A172 (cell line): ENCODE measurements around the gene FIBP. TPM values are rescaled to one million over a fixed set of nuclear protein-coding genes. Genes with fewer than 3 reads are reported as not detected.

Source experiments
- DNase-seq: peaks from one replicate; pipeline ENCODE4 v3.0.0-alpha.2; 2015; ENCODE audit warnings: low spot score
- total RNA-seq: library from RNA; depleted of rRNA; stranded (reverse); fragments of >200 nt; shearing (Covaris generic); gene quantifications from 2 replicates; pipeline ENCODE4 v1.2.3, GENCODE V29; 2014

Gene FIBP
- total RNA-seq, 1 experiment from 2014 or later = 171 TPM

DNA sequence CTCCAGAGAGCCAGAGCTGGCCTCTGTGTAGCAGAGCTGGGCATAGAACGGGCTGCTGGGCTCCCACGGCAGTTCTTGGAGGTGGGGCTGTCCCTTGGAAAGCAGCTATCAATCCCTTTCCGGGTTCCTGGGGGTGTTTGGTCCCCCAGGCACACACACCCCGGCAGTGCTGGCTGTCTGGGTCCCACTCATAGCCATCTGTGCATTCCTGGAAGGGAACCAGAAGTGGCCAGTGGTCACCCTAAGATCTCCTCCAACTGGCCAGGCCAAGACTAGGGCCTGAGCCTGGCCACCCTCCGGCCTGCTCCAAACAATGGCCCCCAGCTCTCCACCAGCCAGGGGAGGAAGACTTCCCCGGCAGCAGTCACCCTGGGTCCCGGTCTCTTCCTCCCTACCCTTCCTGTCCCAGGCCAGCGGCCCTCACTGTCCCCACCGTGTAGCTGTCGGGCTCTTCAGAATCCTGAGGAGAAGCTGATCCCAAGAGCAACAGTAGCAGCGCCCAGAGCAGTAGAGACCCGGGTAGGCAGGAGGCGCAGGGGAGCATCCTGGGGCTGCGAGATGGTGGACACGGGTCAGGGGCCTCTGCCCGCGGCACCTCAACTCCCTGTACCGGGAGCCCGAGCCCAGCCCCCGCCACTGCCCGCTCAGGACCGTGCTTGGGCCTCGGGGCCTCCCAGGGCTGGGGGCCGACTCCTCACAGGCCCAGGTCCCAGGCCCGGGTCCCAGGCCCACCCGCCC, 16.3 kb downstream of the FIBP start:
- no peak for DNase-seq

DNA sequence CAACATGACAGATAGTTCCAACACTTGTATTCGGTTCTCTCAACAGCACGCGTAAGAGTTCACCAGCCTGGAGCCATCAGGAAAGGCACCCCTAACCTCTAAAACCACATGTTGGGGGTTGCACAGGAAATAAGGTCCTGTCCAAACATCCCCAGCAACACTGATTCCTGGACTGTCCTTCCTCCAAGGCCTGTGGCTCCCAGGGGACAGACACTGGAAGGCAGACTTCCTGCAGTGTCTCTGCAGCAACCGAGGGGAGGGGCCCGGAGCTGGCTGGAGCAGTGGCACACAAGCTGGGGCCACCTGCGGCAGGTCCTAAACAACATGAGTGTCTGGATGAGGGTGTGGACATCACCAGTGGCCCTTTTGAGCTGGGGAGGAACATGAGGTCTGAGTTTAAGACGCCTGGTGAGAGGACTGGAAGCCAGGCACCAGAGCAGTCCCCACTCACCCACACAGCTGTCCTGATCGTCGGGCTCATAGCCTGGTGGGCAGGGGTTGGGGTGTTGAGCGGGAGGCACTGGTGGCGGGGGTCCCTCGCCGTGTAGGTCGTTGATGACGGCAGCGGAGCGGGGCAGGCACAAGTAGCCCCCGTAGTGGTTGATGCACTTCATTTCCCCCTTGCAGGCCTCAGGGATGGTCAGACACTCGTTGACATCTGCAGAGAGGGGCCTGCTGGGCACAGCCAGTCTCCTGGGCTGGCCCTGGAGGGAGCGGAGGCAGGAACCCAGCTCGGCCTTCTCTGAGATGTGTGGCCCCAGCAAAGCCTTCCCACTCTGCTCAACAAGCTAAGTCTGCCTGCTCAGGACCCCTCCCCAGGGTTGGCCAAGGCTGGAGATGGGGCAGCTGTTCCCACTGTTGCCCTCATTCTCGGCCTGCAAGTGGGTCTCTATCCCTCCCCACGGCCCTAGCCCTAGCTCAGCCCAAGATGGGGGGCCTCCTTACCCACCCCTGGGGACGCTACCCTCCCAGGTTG, 17.3 kb downstream of the FIBP start:
- DNase-seq = no peak

DNA sequence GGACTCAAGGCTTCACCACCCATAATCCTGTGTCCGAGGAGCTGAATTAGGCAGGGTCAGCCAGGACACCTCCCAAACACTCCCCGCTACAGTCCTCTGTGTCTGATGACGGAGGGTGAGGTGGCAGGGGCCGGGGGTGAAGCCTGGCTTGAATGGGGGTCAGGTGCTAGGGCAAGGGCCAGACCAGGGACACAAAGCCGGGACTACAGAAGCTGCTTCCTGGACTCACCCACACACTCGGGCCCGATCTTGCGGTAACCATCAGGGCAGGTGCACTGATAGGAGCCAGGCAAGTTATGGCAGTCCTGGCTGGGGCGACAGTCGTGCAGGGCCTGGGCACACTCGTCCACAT, 18.0 kb downstream of the FIBP start:
- DNase-seq = no peak

DNA sequence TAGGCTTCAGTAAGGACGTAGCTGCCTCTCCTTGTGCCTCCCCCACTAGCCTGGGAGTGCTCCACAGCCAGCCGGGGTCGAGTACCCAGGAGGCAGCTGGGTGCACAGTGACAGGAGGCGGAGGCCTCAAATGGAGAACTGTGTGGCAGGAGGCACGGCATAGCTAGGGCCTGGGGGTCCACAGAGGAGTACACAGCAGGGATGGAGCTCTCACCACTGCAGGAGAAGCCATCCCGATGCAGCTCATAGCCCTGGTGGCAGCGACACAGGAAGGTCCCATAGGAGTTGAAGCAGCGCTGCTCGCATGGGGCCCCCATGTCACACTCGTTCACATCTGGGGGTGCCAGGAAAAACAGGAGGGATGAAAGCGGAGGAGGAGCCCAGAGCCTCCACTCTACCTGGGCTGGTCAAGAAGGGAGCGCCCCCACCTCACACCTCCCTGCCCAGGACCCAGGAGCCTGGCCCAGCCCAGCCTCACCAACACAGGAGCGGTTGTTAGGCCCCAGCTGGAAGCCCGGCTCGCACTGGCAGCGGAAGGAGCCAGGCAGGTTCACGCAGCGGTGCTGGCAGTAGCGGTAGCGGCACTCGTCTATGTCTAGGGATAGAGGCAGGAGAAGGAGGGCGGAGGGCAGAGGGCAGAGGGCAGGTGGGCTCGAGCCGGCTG, 18.5 kb downstream of the FIBP start:
- DNase-seq = no peak

DNA sequence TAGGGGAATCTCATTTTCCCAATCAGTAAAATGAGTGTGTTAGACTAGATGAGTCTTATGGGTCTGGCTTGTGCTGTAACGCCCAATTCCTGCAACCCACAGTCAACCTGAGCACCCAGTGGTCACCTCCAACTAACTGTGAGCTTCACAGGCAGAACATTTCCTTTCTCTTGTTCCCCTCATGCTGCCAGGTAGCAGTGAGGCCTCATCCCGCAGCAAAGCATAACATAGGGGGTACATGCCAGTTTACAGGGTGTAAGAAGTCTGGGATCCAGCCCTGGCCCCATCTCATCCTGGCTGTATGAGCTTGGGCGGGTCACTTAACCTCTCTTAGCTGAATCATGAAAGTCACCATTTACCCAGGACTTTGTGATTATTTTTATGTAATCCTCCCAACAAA, 19.4 kb downstream of the FIBP start:
- DNase-seq = no peak

- DNase-seq = no peak
These were observed 20.1 kb downstream of the FIBP start for GRCh38 chr11:65868076-65868667.

GRCh38 chr11:65867284-65868071, 20.8 kb downstream of the FIBP start:
- DNase-seq = no peak

DNA sequence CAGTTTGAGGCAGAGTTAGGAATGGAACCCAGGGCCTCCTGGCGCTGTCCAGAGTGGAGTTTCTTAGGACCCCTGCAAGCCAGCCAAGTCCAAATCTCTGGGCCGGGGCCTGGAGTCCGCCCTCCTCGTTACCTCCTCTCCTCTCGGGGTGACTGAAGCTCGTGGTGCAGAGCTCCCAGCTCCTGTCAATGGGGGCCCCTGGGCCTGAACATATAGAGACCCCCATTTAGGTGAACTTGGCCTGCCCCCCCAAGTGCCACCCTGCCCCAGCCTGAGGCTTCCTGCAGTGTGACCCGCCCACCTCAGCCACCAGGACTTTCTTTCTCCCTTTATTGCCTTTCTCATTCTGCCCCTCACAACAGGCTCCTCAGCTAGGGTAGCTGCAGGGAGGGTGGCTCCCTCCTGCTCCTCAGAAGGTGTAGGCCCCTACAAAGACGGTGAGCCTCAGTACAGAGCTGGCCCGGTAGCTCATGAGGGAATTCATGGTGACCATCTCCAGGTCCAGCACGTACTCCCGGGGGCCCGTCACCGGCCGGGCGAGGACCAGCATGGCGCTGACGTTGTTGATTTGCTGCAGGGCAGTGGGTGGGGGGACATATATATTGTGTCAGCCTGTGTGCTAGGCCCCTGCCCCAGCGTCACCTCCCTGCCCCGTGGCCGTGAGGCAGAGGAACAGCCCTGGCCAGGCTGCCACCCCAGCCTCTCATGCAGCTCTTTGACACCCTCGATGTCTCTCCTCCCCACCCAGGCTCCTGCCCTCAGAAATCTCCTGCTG, 21.6 kb downstream of the FIBP start:
- no peak for DNase-seq

DNA sequence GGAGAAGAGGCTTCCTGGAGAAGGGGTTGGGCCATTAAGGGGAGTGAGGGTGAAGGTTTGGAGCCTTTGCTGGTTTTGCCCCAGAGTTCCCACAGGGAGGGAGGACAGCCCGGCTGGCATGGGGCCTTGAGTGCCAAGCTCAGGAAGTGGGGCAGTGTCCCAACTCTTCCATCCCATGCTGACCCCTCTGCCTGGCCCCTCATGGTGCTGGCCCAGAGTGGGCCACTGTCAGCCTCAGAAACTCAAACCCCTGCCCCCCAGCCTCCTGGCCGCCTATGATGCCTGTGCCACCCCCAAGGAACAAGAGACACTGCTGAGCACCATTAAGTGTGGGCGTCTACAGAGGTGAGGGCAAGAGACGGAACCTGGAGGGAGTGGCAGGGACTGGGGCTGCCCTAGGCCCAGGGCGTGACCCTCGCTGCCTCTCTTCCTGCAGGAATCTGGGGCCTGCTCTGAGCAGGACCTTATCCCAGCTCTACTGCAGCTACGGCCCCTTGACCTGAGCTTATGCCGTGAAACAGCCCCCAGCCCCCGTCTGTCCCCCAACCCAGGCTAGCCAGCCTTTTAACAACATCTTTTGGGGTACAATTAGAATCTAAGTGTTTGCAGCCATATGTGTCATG, 22.6 kb downstream of the FIBP start:
- DNase-seq = no peak

DNA sequence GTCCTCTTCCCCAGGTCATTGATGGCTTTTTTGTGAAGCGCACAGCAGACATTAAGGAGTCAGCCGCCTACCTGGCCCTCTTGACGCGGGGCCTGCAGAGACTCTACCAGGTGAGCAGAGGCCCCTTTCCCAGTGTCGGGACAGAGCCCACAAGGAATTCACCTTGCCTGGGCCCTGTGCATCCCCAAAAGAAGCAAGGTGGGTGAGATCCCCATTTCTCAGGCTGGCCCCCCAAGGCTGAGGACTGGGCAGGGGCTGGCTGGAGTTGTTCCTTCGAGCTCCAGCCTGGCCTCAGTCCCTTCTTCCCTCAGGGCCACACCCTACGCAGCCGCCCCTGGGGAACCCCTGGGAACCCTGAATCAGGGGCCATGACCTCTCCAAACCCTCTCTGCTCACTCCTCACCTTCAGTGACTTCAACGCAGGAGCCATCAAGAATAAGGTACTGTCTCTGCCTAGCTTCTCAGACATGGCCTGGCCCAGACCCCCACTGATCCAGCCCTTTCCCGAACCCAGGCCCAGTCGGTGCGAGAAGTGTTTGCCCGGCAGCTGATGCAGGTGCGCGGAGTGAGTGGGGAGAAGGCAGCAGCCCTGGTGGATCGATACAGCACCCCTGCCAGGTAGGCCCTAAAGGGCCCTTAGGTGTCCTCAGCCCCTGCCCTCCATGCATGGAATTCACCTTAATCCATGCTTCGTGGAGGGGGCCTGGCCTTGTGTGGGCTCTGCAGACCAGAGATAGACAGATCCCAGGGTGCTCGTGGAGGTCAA, 23.4 kb downstream of the FIBP start:
- DNase-seq = no peak

GRCh38 chr11:65863889-65864705, 24.2 kb downstream of the FIBP start:
- DNase-seq = no peak

DNA sequence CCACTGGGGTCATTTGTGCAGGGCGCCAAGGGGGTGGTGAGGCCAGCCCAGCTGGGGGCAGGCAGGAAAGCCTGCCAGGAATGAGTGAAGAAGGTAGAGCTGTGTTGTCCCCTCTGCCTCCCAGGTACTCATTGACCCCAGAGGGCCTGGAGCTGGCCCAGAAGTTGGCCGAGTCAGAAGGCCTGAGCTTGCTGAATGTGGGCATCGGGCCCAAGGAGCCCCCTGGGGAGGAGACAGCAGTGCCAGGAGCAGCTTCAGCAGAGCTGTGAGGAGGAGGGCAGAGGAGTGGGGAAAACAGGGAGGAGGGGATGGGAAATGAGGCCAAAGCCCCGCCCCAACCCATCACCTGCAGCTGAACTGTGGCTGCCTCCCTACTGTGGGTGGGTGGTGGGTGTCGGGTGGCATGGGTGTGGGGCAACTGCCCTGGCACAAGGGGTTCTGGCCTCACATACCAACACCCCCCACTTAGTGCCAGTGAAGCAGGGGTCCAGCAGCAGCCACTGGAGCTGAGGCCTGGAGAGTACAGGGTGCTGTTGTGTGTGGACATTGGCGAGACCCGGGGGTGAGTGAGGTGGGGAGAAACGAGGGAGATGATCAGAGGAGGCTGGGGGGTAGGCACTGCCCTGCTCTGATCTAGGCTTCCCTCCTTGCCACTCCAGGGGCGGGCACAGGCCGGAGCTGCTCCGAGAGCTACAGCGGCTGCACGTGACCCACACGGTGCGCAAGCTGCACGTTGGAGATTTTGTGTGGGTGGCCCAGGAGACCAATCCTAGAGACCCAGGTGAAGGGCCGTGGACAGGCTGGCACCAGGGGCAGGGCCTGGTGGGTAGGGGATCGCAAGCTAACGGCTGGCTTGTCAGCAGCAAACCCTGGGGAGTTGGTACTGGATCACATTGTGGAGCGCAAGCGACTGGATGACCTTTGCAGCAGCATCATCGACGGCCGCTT, 25.1 kb downstream of the FIBP start:
- no peak for DNase-seq

- no peak for DNase-seq
These were observed 26.0 kb downstream of the FIBP start for GRCh38 chr11:65862191-65862735.

GRCh38 chr11:65861533-65862183, 26.6 kb downstream of the FIBP start:
- no peak for DNase-seq

DNA sequence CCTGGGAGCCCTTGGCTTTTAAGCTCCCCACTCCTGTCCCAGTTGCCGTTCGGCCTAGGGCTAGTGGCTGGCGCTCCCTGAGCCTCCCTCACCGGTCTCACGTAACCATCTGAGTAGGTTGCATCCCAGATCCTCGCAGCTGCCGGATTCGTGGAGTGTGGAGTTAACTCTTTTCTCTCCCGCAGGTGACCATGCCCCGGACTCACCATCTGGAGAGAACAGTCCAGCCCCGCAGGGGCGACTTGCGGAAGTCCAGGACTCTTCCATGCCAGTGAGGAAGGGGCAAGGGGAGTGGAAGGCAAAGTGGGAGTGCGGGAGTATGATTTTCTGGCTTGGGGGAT, 27.1 kb downstream of the FIBP start:
- DNase-seq = no peak
